Duodenal mucosa (tissue), 2 donors: ENCODE results near the gene SLC7A6.

ENCODE experiments used
- H3K27ac ChIP-seq: one replicate; pipeline ENCODE4 v1.7.0; 2013; ENCODE audit warnings: low read depth, low read length
- H3K27me3 ChIP-seq, 2 donors: one replicate each; pipeline ENCODE4 v1.7.0; 2013; ENCODE audit warnings: low read length in 2 of 2, control low read depth in 1 of 2; ENCODE audit not compliant: insufficient read depth in 2 of 2, control insufficient read depth in 1 of 2
- H3K36me3 ChIP-seq, 2 donors: one replicate each; pipeline ENCODE4 v1.7.0; 2013; ENCODE audit warnings: low read length in 2 of 2, control low read depth in 1 of 2; ENCODE audit not compliant: insufficient read depth in 2 of 2, control insufficient read depth in 1 of 2
- H3K4me1 ChIP-seq, 2 donors: one replicate each; pipeline ENCODE4 v1.7.0; 2013; ENCODE audit warnings: low read length in 2 of 2, control low read depth in 1 of 2; ENCODE audit not compliant: insufficient read depth in 2 of 2, control insufficient read depth in 1 of 2
- H3K4me3 ChIP-seq, 2 donors: one replicate each; pipeline ENCODE4 v1.7.0; 2013; ENCODE audit warnings: low read length in 2 of 2, low read depth in 1 of 2
- H3K9ac ChIP-seq, 2 donors: one replicate each; pipeline ENCODE4 v1.7.0; 2013; ENCODE audit warnings: low read length in 2 of 2, low read depth in 1 of 2
- H3K9me3 ChIP-seq, 2 donors: one replicate each; pipeline ENCODE4 v1.7.0; 2013; ENCODE audit warnings: low read length in 2 of 2, control low read depth in 1 of 2; ENCODE audit not compliant: control insufficient read depth in 1 of 2

The SLC7A6 gene

DNA sequence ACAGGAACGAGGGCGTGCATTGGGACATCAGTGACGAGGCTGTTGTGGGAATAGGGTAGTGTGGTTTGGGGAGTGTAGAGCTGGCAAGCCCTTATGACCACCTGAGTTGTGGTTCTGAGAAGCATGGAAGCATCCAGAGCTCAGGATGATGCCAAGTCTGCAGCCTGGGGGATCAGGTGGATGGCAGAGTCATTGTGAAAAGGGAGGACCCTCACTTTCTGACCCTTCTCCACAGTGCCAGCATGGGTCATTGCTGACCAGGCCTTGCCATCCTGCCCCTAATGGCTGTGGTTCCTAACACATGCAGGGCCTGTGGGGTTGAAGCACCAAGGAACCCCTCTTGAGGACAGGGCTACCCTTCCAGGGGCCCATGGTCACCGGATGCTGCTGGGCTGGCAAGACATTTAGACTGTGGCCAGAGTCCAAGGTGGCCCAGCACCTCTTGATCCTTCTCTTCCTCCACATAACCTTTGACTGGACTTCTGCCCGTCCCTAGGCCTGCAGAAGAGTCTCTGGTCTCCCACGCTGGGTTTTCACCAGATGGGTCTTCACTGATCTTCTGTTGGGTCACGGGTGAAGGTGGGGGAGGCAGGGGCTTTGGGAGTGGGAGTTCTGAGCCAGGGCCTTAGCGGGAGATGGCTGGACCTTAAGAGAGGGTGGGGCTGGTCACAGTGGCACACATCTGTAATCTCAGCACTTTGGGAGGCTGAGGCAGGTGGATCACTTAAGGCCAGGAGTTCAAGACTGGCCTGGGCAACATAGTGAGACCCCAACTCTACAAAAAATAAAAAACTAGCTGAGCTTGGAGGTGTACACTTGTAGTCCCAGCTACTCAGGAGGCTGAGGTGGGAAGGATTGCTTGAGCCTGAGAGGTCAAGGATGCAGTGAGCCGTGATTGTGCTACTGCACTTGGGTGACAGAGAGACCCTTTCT lies 21.1 kb upstream of the SLC7A6 start:
- Histone ChIP-seq H3K9ac (no peak overlapping the region), H3K9me3 (no peaks in the 10 kb centered on the region), H3K36me3 (no peaks in the 10 kb centered on the region), H3K27ac (no peak overlapping the region), H3K4me3 (no peak overlapping the region), H3K27me3 (no peaks in the 10 kb centered on the region), H3K4me1 (peaks cover 37 to 41% of the 10 kb centered on the region in 2 donors)

DNA sequence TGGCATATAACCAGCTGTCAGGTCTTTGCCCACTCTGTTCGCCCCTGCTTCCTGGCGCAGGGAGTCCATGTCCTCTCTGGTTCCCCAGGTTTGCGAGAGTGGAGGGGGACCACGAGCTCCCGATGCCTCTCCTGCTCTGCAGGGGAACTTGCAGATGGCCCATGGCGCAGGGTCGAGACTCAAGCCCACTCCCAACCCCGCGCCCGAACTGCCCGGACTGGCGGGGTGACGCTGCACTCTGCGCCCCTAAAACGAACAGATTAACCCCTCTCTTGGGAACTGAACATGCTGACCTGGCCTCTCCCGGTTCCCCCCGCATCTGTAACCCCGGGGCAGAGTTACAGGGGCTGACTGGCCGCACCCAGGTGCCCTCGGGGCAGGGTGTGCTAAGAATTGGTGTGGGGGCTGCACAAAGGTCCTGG lies 19.8 kb upstream of the SLC7A6 start:
- H3K9me3 ChIP-seq = no peaks in the 10 kb centered on the region
- peaks cover 37 to 40% of the 10 kb centered on the region in 2 donors for H3K4me1 ChIP-seq
- H3K9ac ChIP-seq = peak overlapping the region; percentile 91 to 92
- no peak overlapping the region for H3K27ac ChIP-seq
- no peaks in the 10 kb centered on the region for H3K27me3 ChIP-seq
- peak overlapping the region; percentile 99 to 100 for H3K4me3 ChIP-seq
- peaks cover 0 to 3% of the 10 kb centered on the region in 2 donors for H3K36me3 ChIP-seq

DNA sequence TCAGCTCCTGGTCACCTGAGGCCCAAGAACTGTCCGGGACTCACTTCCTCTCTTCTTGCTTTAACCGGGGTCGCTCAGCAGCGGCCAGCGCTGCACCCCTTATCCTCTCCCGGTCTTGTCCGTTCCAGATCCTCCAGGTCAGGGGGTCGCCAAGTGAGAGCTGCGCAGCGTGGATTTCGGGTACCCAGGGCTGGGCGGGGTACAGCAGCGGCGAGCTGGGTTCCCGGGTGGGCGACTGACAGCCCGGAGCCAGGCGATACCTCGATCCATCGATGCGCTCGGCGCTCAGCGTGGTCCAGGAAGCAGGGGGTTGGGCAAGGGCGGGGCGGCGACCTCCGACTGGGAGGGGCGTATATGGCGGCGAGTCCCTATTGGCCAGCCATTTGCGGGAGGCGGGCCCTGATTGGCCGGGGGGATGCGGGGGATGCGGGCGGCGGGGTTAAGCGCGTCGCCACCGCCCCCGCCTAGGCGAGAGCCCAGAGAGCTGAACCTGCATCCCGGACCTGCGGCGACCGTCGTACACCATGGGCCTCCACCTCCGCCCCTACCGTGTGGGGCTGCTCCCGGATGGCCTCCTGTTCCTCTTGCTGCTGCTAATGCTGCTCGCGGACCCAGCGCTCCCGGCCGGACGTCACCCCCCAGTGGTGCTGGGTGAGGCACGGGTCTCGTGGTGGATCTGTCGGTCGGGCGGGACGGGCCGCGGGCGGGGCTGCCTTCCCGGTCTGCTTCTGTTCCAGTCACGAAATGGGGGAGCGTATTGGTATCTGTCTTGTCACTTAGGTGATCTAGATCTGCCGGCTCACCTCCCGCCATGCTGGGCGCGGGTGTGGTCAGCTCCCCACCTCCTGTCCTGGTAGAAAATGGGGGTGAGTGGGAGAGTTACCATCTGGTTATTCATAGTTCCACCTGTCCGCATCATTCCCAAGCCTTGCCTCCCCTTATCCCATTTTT lies 19.1 kb upstream of the SLC7A6 start, which contains the start of gene PLA2G15:
Gene PLA2G15 (plus strand): TSS at position 471 of the 951 bp plus-strand sequence. CDS start 54 bp downstream, at position 525.
- Histone ChIP-seq H3K36me3 (peaks cover 0 to 6% of the 10 kb centered on the region in 2 donors), H3K4me1 (peaks cover 33 to 34% of the 10 kb centered on the region in 2 donors), H3K27me3 (no peaks in the 10 kb centered on the region), H3K27ac (peak within 1 kb of the TSS; percentile 31), H3K4me3 (peak within 1 kb of the TSS; percentile 99 to 100), H3K9me3 (no peaks in the 10 kb centered on the region), H3K9ac (peak within 1 kb of the TSS; percentile 91 to 92)

DNA sequence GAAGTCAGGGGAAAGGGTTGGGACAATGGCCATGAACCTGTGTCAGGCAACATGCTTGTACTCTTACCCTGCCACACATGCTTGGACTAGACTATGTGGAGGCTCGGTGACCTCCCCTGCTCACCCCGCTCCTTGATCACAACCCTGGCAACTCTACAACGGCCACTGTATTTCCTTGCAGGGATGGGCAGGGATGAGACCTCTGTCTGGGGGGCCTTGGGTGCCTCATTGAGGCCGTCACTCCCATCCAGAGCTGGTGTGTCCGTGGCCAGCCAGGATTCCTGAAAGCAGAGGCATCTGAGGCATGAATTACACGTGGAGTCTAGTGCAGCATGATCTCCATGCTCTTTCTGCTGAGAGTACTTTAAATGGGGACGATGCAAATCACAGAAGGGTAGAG lies 18.2 kb upstream of the SLC7A6 start:
- no peak overlapping the region for H3K27ac ChIP-seq
- peak overlapping the region; percentile 65 to 80 for H3K9ac ChIP-seq
- peak overlapping the region; percentile 99 to 100 for H3K4me3 ChIP-seq

DNA sequence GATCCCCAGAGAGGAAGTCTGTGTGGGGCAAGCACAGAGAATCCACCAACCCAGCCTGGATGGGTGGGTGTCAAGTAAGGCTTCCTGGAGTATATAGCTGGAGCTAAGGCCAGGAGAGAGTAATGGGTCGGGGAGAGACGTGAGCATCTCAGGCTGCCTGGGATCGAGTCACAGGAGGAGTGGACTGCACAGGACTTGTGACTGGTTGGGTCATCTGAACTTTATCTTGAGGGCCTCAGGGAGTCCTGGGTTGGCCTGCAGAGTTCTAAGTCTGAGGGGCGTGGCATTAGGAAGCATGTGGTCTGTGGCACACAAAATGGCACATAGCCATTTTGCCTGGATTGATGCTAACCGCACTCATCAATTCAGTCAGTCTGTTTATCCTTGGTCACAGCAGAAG lies 17.7 kb upstream of the SLC7A6 start:
- H3K4me3 ChIP-seq = peak overlapping the region in 1 of 2 donors; percentile 100
- no peak overlapping the region for H3K27ac ChIP-seq
- no peaks in the 10 kb centered on the region for H3K9me3 ChIP-seq
- H3K4me1 ChIP-seq = peaks cover 30 to 32% of the 10 kb centered on the region in 2 donors
- H3K36me3 ChIP-seq = peaks cover 0 to 9% of the 10 kb centered on the region in 2 donors
- peak overlapping the region in 1 of 2 donors; percentile 32 for H3K9ac ChIP-seq
- H3K27me3 ChIP-seq = no peaks in the 10 kb centered on the region

More for the DNA sequence above, 18.2 kb upstream of the SLC7A6 start:
- Histone ChIP-seq H3K4me1 (peaks cover 32 to 33% of the 10 kb centered on the region in 2 donors), H3K27me3 (no peaks in the 10 kb centered on the region), H3K36me3 (peaks cover 0 to 9% of the 10 kb centered on the region in 2 donors), H3K9me3 (no peaks in the 10 kb centered on the region)

DNA sequence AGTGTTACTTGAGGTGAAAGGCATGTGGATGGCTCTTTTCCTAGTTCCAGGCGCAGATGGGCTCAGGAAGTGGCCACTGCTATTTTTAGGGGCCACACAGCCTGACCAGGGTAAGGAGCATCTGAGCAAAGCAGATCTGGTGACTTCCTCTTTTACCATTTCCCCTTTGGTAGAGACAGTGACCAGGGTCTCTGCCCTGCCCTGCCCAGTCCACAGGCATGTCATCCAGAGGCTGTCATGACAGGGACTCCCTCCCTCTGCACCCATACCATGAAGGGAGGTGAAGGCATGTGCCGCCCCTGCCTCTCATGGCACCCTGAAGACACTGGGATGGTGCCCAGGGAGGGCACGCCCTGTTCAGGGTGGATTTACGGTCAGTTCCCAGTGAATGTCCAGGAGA lies 16.9 kb upstream of the SLC7A6 start:
- Histone ChIP-seq H3K36me3 (peaks cover 0 to 16% of the 10 kb centered on the region in 2 donors), H3K9ac (peak overlapping the region in 1 of 2 donors; percentile 3), H3K27ac (no peak overlapping the region), H3K9me3 (no peaks in the 10 kb centered on the region), H3K4me1 (peaks cover 30 to 32% of the 10 kb centered on the region in 2 donors), H3K27me3 (no peaks in the 10 kb centered on the region), H3K4me3 (no peak overlapping the region)

DNA sequence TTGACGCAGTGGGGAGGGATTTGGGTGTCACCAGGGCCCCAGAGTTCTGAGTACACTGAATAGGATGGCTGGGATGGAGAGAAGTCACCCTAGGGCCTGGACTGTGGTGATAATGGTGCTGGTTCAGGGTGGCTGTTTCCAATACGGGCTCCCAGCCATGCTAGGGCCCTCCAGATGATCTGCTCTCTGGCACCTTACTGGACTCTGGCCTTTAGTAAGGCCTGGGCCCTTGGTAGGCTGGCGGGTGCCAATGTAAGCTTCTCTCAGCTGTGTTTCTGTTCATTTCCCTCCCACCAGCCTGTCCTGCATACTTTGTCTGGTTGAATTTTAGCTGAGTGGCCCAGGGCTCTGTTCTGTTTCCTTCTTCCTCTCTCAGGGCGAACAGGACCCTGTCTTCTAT lies 16.4 kb upstream of the SLC7A6 start:
- no peaks in the 10 kb centered on the region for H3K27me3 ChIP-seq
- H3K9ac ChIP-seq = no peak overlapping the region
- no peak overlapping the region for H3K4me3 ChIP-seq
- peaks cover 30 to 32% of the 10 kb centered on the region in 2 donors for H3K4me1 ChIP-seq
- peaks cover 0 to 21% of the 10 kb centered on the region in 2 donors for H3K36me3 ChIP-seq
- H3K9me3 ChIP-seq = no peaks in the 10 kb centered on the region
- H3K27ac ChIP-seq = no peak overlapping the region

DNA sequence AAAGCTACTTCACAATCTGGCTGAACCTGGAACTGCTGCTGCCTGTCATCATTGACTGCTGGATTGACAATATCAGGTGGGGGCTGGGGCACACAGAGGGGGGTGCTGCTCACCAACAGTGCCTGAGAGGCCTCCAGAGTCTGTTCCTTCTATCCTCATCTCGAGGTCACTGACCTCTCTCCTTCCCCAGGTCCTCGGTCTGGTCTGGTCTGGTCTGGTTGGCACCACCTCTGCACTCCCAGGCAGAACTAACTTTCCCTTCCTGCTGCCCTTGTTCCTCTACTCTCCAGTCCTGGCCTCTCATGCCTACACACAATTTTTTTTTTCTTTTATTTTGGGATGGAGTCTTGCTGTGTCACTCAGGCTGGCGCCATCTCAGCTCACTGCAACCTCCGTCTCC lies 15.0 kb upstream of the SLC7A6 start:
- no peak overlapping the region for H3K27ac ChIP-seq

DNA sequence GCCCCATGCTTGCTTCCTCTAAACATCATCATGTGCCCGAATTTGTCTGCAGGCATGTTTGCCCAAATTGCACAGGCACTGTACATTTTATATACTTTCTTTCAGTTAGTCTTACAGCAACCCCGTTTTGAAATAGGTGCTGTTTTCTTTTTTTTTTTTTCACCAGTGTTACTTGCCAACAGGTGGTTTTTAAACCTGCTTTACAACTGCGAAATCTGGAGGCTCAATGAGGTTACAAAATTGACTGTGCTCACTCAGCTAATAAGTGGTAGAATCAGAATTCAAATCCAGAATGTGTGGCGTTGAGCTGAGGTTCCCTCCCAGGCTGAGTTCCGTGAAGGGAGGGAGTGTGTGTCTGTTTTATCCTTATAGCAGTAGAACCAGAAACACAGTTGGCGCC lies 13.4 kb upstream of the SLC7A6 start:
- Histone ChIP-seq H3K9ac (no peak overlapping the region), H3K4me1 (peaks cover 21% of the 10 kb centered on the region in 2 donors), H3K9me3 (no peaks in the 10 kb centered on the region), H3K4me3 (no peak overlapping the region), H3K27me3 (no peaks in the 10 kb centered on the region), H3K27ac (no peak overlapping the region), H3K36me3 (peaks cover 5 to 47% of the 10 kb centered on the region in 2 donors)

More for the DNA sequence above, 15.0 kb upstream of the SLC7A6 start:
- Histone ChIP-seq H3K9me3 (no peaks in the 10 kb centered on the region), H3K27me3 (no peaks in the 10 kb centered on the region), H3K9ac (no peak overlapping the region), H3K36me3 (peaks cover 0 to 32% of the 10 kb centered on the region in 2 donors), H3K4me3 (no peak overlapping the region), H3K4me1 (peaks cover 27 to 29% of the 10 kb centered on the region in 2 donors)
